H1 (cell line): ENCODE data around the gene MYL6B. TPM values are rescaled to one million over a fixed set of nuclear protein-coding genes. Genes with fewer than 3 reads are reported as not detected.

ENCODE experiments used
- ATF3 ChIP-seq: IDR thresholded peaks from 2 replicates; pipeline ENCODE4 v1.6.1; 2011; ENCODE audit warnings: low read depth, mild to moderate bottlenecking, low read length; ENCODE audit not compliant: insufficient read depth
- JUN ChIP-seq: IDR thresholded peaks from 2 replicates; pipeline ENCODE4 v1.6.1; 2011; ENCODE audit warnings: low read depth, mild to moderate bottlenecking, improper control_type of control experiment, low read length
- JUND ChIP-seq: IDR thresholded peaks from 2 replicates; pipeline ENCODE4 v1.6.1; 2011; ENCODE audit warnings: mild to moderate bottlenecking, improper control_type of control experiment, low read length
- RAD21 ChIP-seq, 2 experiments: IDR thresholded peaks in 1 of 2; conservative IDR thresholded peaks in 1 of 2; 2 replicates each; pipeline ENCODE4 v1.6.1; 2011; ENCODE audit warnings: low read depth in 2 of 2, low read length in 2 of 2, improper control_type of control experiment in 1 of 2, inconsistent platforms in 1 of 2, mild to moderate bottlenecking in 1 of 2, moderate library complexity in 1 of 2
- RNF2 ChIP-seq: fragments of 200-900, 300-1000 bp; sonication (generic); IDR thresholded peaks from 2 replicates; pipeline ENCODE4 v1.7.1; 2016; ENCODE audit warnings: borderline replicate concordance, low read depth, mild to moderate bottlenecking, antibody characterized with exemption, low read length; ENCODE audit not compliant: poor library complexity, severe bottlenecking; ENCODE audit errors: missing control alignments
- SP1 ChIP-seq: IDR thresholded peaks from 2 replicates; pipeline ENCODE4 v1.6.1; 2011; ENCODE audit warnings: low read depth, low read length
- ZNF274 ChIP-seq: IDR thresholded peaks from 2 replicates; pipeline ENCODE4 v1.7.0; 2012; ENCODE audit warnings: low read length, borderline replicate concordance; ENCODE audit errors: extremely low read depth
- polyA plus RNA-seq, 7 experiments: library from polyadenylated mRNA; depleted of rRNA in 3 of 7; stranded (reverse) in 5 of 7; unstranded in 2 of 7; fragments of >200 nt in 5 of 7; fragments of 200-250 nt in 2 of 7; gene quantifications; 1 replicate in 5 of 7; 2 replicates in 1 of 7; 4 replicates in 1 of 7; pipeline versions ENCODE4 v1.2.1 to v1.2.3, GENCODE V29; 2011 to 2013; ENCODE audit warnings: missing spikeins in 2 of 7, mixed read lengths in 2 of 7
- total RNA-seq: library from RNA; stranded (reverse); fragmentation: NEBNext Ultra II Directional; extraction: Animal tissue kit (Norgen Biotek cat#: 25700); gene quantifications from 2 replicates; pipeline ENCODE4 v1.2.1, GENCODE V29; 2021

Gene MYL6B
- total and polyA plus RNA-seq, 2 of the 8 experiments (the other 6 are each of a cell fraction or from before 2014, with no cell fraction given), result 163 to 202 TPM

GRCh38 chr12:56169229-56169759 is 16.9 kb downstream of the MYL6B start (continued):
- TF ChIP-seq ATF3 (no peak), RNF2 (no peak), ZNF274 (no peak), RAD21 (IDR thresholded peaks at IDR 0.05 in 1 of 2, conservative IDR thresholded peaks at IDR 0.05 in 1 of 2; ENCODE audit: low read depth in 2 of 2, low read length in 2 of 2) (no peak), JUN (no peak), SP1 (no peak), JUND (no peak)
